BLaER1 treated with 17β-estradiol and CSF1 and Interleukin-3, amounts not matched to agents 10 nM and 100 nM (cell line): ENCODE results near the gene NTM.
A peak's percentile ranks its signal among the peaks of the same experiment; 100 is the strongest.

Source experiments
- H3K27ac ChIP-seq, 11 experiments: shearing (Covaris generic); formaldehyde crosslinking; 2 replicates each; pipeline ENCODE4 v1.8.1; 2022
- H3K27me3 ChIP-seq, 11 experiments: shearing (Covaris generic); formaldehyde crosslinking; 2 replicates each; pipeline ENCODE4 v1.8.1; 2022
- H3K36me3 ChIP-seq, 11 experiments: shearing (Covaris generic); formaldehyde crosslinking; 2 replicates each; pipeline ENCODE4 v1.8.1; 2022
- H3K4me1 ChIP-seq, 10 experiments: shearing (Covaris generic); formaldehyde crosslinking; 2 replicates each; pipeline ENCODE4 v1.8.1; 2022
- H3K4me2 ChIP-seq, 11 experiments: shearing (Covaris generic); formaldehyde crosslinking; 2 replicates each; pipeline ENCODE4 v1.8.1; 2022
- H3K4me3 ChIP-seq, 10 experiments: shearing (Covaris generic); formaldehyde crosslinking; 2 replicates each; pipeline ENCODE4 v1.8.1; 2022
- H3K9ac ChIP-seq, 11 experiments: shearing (Covaris generic); formaldehyde crosslinking; 2 replicates each; pipeline ENCODE4 v1.8.1; 2022
- H3K9me3 ChIP-seq, 11 experiments: shearing (Covaris generic); formaldehyde crosslinking; replicated peaks in 1 of 11; 2 replicates each; pipeline ENCODE4 v1.8.1; 2022
- H4K20me1 ChIP-seq, 11 experiments: shearing (Covaris generic); formaldehyde crosslinking; 2 replicates each; pipeline ENCODE4 v1.8.1; 2022
- Cebpa-rat ChIP-seq, 11 experiments: shearing (Covaris generic); IDR thresholded peaks; 2 replicates each; pipeline ENCODE4 v1.8.1; 2022

NTM gene

DNA sequence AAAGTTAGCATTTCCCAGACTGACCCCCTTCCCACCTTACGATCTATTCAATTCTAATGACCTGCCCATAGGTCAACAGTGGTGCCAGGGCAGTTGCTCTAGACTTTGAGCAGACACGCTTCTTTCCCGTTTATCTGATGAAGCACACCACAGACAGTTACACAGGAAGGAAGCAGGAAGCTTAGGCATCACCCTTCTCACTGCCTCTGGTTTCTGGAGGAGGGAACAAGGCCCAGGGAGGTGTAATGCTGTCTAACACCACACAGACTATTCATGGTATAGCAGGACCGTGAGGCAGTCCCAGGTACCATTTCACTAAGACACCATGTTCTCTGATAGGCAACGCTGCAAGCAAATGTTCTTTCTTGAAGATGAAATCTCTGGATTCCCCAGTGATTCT lies 279.4 kb downstream of the NTM start:
- no peak overlapping the region for H3K9ac ChIP-seq
- H3K36me3 ChIP-seq = no peaks in the 10 kb centered on the region
- H3K4me2 ChIP-seq = peak overlapping the region in 8 of 11 experiments; percentile 33 to 66 (median 47); a peak in 15 of 22 replicates
- peaks cover 0 to 17% (median 0%) of the 10 kb centered on the region in 11 experiments; a peak in 7 of 22 replicates for H3K27me3 ChIP-seq
- H3K27ac ChIP-seq = no peak overlapping the region
- H3K4me3 ChIP-seq = no peak overlapping the region
- H3K4me1 ChIP-seq = peaks cover 0 to 23% (median 16%) of the 10 kb centered on the region in 10 experiments; a peak in 15 of 20 replicates
- H4K20me1 ChIP-seq = no peaks in the 10 kb centered on the region
- TF ChIP-seq Cebpa-rat (IDR thresholded peaks at IDR 0.05) = no peak
- H3K9me3 ChIP-seq = peaks cover 0 to 4% (median 0%) of the 10 kb centered on the region in 11 experiments; a peak in 1 of 22 replicates

DNA sequence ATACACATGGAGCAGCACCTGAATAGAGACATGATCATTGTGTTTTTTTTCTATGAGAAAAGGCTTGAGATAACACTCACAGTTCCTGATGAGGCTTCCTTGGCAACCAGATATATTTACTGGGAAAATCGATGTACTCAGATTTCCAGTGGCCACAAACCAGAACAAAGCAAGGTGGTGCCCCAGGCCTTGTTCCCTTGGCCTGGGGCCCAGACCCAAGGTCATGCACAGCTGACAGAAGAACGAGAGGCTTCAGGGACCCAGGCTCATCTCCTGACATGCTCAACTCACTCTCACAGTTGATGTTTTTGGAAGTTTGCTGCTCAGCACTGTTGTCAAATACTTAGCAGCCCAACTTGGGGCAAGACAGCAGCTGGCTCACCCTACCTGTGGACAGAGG lies 281.8 kb downstream of the NTM start:
- Histone ChIP-seq H3K9ac (no peak overlapping the region), H3K4me1 (peaks cover 0 to 21% (median 16%) of the 10 kb centered on the region in 10 experiments; a peak in 15 of 20 replicates), H3K4me2 (no peak overlapping the region)

DNA sequence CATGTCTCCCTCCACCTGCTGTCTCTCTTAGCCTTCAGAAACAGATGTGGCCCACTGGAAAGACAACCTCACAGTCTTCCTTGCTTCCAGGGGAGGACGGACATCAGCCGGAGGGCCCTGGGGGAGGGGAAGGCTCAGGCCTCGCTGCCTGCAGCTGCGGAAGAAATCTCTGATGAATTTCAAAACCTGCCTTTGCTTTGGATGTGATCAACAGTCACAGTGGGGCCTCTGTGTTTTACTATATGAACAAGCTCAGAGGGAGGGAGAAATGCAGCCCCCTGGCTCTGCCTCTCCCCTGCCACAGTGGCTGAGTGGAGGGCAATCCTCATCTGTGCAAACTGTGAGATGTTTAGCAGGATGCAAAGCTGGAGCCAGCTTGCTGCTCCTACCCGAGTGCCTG lies 282.8 kb downstream of the NTM start:
- Histone ChIP-seq H3K9me3 (no peaks in the 10 kb centered on the region), H4K20me1 (peaks cover 0 to 18% (median 0%) of the 10 kb centered on the region in 11 experiments; a peak in 7 of 22 replicates), H3K9ac (no peak overlapping the region; a peak in 1 of 22 replicates), H3K4me1 (peaks cover 0 to 23% (median 19%) of the 10 kb centered on the region in 10 experiments; a peak in 15 of 20 replicates), H3K27me3 (peaks cover 19 to 51% (median 32%) of the 10 kb centered on the region in 11 experiments), H3K27ac (no peak overlapping the region), H3K4me2 (peak overlapping the region in 2 of 11 experiments; percentile 28 to 30; a peak in 2 of 22 replicates), H3K36me3 (no peaks in the 10 kb centered on the region), H3K4me3 (no peak overlapping the region)
- no peak for TF ChIP-seq Cebpa-rat (IDR thresholded peaks at IDR 0.05)

More for the DNA sequence above, 281.8 kb downstream of the NTM start:
- H4K20me1 ChIP-seq = peaks cover 0 to 11% (median 0%) of the 10 kb centered on the region in 11 experiments; a peak in 4 of 22 replicates
- peaks cover 9 to 41% (median 22%) of the 10 kb centered on the region in 11 experiments for H3K27me3 ChIP-seq
- H3K9me3 ChIP-seq = peaks cover 0 to 4% (median 0%) of the 10 kb centered on the region in 11 experiments; a peak in 1 of 22 replicates
- H3K36me3 ChIP-seq = no peaks in the 10 kb centered on the region
- TF ChIP-seq Cebpa-rat (IDR thresholded peaks at IDR 0.05) = no peak
- no peak overlapping the region for H3K27ac ChIP-seq
- no peak overlapping the region for H3K4me3 ChIP-seq

DNA sequence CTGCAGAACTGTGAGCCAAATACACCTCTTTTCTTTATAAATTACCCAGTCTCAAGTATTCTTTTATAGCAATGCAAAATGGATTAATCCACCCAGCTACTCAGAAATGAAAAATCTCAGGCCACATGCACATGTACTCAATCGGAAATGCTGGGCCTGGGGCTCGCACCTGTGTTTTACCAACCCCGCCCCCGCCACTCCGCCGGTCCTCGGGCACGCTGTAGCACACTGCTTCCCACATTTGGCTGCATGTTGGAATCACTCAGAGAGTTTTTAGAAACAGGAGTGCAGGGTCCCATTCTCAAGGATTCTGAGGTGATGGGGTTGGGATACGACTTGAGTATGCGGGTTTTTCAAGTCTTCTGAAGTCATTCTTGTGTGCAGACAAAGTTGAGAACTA lies 284.4 kb downstream of the NTM start:
- H3K27me3 ChIP-seq = peaks cover 35 to 67% (median 48%) of the 10 kb centered on the region in 11 experiments

DNA sequence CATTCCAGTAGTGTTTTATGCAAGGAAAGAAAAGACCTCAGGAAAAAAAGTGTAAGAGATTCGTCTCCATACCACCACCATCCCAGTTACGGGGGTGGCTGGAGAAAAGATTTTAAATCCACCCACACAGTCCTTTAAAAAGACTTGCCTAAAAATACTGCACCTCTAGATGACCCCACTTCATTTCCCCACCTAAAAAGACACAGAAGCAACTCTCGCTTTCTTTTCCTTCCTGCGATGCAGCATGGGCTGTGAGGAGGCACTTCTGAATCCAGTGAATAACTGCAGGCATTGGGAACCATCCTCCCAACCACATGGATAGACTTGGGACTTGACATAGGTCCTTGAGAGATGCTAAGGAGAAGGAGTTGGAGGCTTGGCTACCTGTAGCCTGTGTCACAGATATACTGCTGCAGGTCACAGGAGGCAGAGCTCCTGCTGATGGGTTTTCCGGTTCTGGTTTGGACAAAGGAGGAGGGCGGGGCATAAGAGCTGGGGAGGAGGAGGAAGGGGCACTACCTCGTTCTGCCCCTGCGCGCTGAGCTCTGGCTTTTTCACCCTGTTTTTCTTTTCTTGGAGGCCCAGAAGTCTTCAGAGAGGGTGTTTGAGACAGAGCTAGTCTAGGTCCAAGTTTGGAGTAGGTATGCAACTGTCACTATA lies 285.9 kb downstream of the NTM start:
- Histone ChIP-seq H3K9me3 (no peaks in the 10 kb centered on the region), H4K20me1 (peaks cover 0 to 23% (median 8%) of the 10 kb centered on the region in 11 experiments; a peak in 11 of 22 replicates), H3K4me3 (no peak overlapping the region), H3K4me1 (peaks cover 11 to 46% (median 42%) of the 10 kb centered on the region in 10 experiments), H3K4me2 (peak overlapping the region in 5 of 11 experiments; percentile 8 to 34 (median 15); a peak in 5 of 22 replicates), H3K27ac (no peak overlapping the region), H3K36me3 (no peaks in the 10 kb centered on the region), H3K27me3 (peaks cover 50 to 82% (median 62%) of the 10 kb centered on the region in 11 experiments), H3K9ac (no peak overlapping the region)
- TF ChIP-seq Cebpa-rat (IDR thresholded peaks at IDR 0.05) = no peak

More for the DNA sequence above, 284.4 kb downstream of the NTM start:
- Histone ChIP-seq H3K9ac (no peak overlapping the region), H3K27ac (no peak overlapping the region), H3K9me3 (no peaks in the 10 kb centered on the region), H4K20me1 (peaks cover 0 to 23% (median 8%) of the 10 kb centered on the region in 11 experiments; a peak in 9 of 22 replicates), H3K36me3 (no peaks in the 10 kb centered on the region), H3K4me3 (no peak overlapping the region), H3K4me1 (peaks cover 11 to 36% (median 32%) of the 10 kb centered on the region in 10 experiments), H3K4me2 (no peak overlapping the region)
- no peak for TF ChIP-seq Cebpa-rat (IDR thresholded peaks at IDR 0.05)

DNA sequence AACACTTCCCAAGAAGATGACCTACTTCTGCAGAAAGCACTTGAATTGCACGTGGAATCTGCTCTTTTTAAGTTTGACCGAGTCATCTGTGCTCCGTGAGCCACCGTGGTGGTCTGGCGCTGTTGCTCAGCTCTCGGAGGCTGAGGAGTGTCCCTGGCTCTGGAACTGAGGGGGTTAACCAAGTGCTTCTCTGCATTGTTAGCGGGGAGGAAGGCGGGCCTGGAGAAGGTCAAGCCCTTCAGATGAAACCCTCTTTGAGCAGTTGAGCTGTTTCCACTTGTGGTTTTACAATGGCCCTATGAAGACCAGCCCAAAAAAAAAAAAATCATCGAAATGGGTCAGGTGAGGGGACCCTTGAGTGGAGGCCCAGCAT lies 286.4 kb downstream of the NTM start:
- Histone ChIP-seq H3K27ac (no peak overlapping the region), H4K20me1 (peaks cover 0 to 23% (median 8%) of the 10 kb centered on the region in 11 experiments; a peak in 11 of 22 replicates), H3K9ac (no peak overlapping the region), H3K4me2 (peak overlapping the region in 5 of 11 experiments; percentile 8 to 34 (median 15); a peak in 4 of 22 replicates), H3K4me1 (peaks cover 11 to 51% (median 47%) of the 10 kb centered on the region in 10 experiments), H3K36me3 (no peaks in the 10 kb centered on the region), H3K9me3 (no peaks in the 10 kb centered on the region), H3K4me3 (no peak overlapping the region), H3K27me3 (peaks cover 55 to 87% (median 68%) of the 10 kb centered on the region in 11 experiments)
- TF ChIP-seq Cebpa-rat (IDR thresholded peaks at IDR 0.05) = no peak

DNA sequence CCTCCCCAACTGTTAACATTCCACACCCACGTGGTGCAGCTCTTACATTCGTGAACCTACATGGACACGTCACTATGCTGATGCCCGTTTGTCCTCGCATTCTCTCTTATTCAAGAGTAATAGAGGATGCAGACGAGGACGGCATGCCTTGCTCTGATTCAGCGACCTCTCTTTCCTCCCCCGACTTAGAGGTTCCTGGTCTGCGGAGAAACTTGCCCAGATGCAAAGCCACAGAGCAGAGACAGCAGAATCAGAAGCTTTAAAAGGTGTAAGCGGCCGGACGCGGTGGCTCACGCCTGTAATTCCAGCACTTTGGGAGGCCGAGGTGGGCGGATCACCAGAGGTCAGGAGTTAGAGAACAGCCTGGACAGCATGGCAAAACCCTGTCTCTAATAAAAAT lies 288.0 kb downstream of the NTM start:
- H3K4me2 ChIP-seq = peak overlapping the region; percentile 5 to 74 (median 61); a peak in 18 of 22 replicates
- no peaks in the 10 kb centered on the region for H3K36me3 ChIP-seq
- H3K27me3 ChIP-seq = peaks cover 69 to 99% (median 80%) of the 10 kb centered on the region in 11 experiments
- H4K20me1 ChIP-seq = peaks cover 0 to 23% (median 10%) of the 10 kb centered on the region in 11 experiments; a peak in 11 of 22 replicates
- H3K4me1 ChIP-seq = peaks cover 17 to 61% (median 58%) of the 10 kb centered on the region in 10 experiments
- H3K27ac ChIP-seq = no peak overlapping the region
- TF ChIP-seq Cebpa-rat (IDR thresholded peaks at IDR 0.05) = no peak
- no peak overlapping the region for H3K4me3 ChIP-seq
- H3K9ac ChIP-seq = no peak overlapping the region
- no peaks in the 10 kb centered on the region for H3K9me3 ChIP-seq

DNA sequence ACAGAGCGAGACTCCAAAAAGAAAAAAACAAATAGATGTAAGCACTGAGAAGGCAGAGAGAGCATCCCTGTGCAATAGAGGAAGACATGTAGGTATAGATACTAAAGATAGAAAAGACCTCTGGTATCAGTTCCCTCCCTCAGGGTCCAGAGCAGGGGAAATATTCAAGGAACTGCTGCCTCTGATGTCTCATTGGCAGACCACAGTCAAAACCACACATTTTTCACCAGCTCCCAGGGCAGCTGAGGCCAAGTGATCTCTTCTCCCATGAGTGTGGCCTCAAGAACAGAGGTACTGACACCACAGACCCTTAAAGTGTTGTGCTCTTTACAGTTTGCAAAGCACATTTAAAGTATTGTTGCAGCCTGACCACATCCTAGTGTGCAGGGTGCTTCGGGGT lies 288.5 kb downstream of the NTM start:
- H3K9ac ChIP-seq = no peak overlapping the region
- H3K4me1 ChIP-seq = peaks cover 17 to 60% (median 57%) of the 10 kb centered on the region in 10 experiments
- H4K20me1 ChIP-seq = peaks cover 0 to 23% (median 11%) of the 10 kb centered on the region in 11 experiments; a peak in 11 of 22 replicates
- H3K27me3 ChIP-seq = peaks cover 71 to 100% (median 82%) of the 10 kb centered on the region in 11 experiments
- no peak for TF ChIP-seq Cebpa-rat (IDR thresholded peaks at IDR 0.05)
- no peak overlapping the region for H3K4me3 ChIP-seq
- H3K36me3 ChIP-seq = no peaks in the 10 kb centered on the region
- no peaks in the 10 kb centered on the region for H3K9me3 ChIP-seq
- H3K27ac ChIP-seq = no peak overlapping the region
- H3K4me2 ChIP-seq = peak overlapping the region; percentile 27 to 74 (median 61); a peak in 20 of 22 replicates

DNA sequence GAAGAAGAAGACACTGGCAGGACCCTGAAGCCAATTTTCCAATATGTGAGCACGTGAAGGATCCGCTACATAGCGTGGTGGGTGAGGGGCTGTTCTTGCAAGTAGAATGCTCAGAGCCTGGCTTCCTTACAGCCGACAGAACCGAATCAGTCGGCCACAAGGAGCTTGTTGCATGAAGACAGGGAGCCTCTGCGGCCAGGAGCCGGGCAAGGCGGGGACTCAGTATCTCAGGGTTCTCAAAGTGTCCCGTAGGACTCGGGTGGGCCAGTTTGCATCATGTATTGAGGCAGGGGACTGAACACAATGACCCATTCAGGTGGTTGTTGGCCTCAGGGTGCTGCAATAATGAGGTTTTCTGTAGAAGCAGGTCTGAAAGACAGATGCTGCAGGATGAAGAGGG lies 289.5 kb downstream of the NTM start:
- no peak overlapping the region for H3K27ac ChIP-seq
- H3K4me2 ChIP-seq = peak overlapping the region in 8 of 11 experiments; percentile 24 to 74 (median 64); a peak in 13 of 22 replicates
- H3K9me3 ChIP-seq = no peaks in the 10 kb centered on the region
- H3K27me3 ChIP-seq = peaks cover 71 to 92% (median 87%) of the 10 kb centered on the region in 11 experiments
- TF ChIP-seq Cebpa-rat (IDR thresholded peaks at IDR 0.05) = no peak
- no peak overlapping the region for H3K9ac ChIP-seq
- no peaks in the 10 kb centered on the region for H3K36me3 ChIP-seq
- peaks cover 0 to 23% (median 11%) of the 10 kb centered on the region in 11 experiments; a peak in 11 of 22 replicates for H4K20me1 ChIP-seq
- peaks cover 17 to 62% (median 57%) of the 10 kb centered on the region in 10 experiments for H3K4me1 ChIP-seq
- H3K4me3 ChIP-seq = no peak overlapping the region
